ENCODE data around the gene TTYH1. TPM values are rescaled to one million over a fixed set of nuclear protein-coding genes. Genes with fewer than 3 reads are reported as not detected.

TTYH1 gene
- total and polyA plus RNA-seq, 9 of the 15 experiments (the other 6 are each of a cell fraction or from before 2014, with no cell fraction given): 0.08 TPM; not detected in 8

DNA sequence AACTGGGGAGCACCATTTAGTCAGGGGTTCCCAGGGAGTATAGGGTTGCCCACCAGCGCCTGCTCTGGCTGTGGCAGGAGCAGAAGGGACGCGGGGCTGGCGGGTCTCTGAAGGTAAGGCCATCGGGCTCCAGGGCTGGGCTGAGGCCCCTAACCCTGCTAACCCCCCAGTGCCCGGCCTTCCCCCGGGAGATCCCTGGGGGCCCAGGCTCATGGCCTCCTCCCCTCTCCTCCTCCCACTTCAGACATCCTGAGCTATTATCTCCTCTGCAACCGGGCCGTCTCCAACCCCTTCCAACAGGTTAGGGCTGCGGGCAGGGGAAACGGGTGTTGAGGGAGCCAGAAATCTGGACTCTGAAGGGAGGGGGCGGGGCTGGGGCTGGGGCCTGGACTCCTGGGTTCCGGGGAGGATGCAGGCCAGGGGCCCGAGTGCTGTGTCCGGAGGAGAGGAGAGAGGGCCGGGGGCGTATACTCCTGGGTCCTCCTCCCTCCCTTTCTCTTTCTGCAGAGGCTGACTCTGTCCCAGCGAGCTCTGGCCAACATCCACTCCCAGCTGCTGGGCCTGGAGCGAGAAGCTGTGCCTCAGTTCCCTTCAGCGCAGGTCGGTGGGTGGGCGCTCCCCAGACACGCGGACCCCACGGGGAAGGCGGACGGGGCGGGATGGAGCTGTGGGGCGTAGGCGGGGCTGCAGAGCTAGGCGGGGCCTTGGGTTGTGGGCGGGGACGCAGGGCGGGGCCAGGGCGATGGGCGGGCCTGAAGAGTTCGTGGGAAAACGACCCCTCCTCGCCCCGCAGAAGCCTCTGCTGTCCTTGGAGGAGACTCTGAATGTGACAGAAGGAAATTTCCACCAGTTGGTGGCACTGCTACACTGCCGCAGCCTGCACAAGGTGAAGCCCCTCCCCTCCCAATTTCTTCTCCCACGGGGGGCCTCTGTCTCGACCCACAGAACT lies 15.3 kb downstream of the TTYH1 start:
- Histone ChIP-seq H3K9me1 (ENCODE audit: control insufficient read depth, insufficient read depth, low read length) (no peaks in the 10 kb centered on the region), H3K79me2 (ENCODE audit: control insufficient read depth, insufficient read depth, low read length) (no peaks in the 10 kb centered on the region), H3K36me3 (ENCODE audit: control insufficient read depth, insufficient read depth, low read length) (no peaks in the 10 kb centered on the region), H3K4me3 (no peak overlapping the region), H3K9me3 (replicated peaks; ENCODE audit: control insufficient read depth, insufficient read depth, low read depth, low read length) (no peaks in the 10 kb centered on the region), H2AFZ (ENCODE audit: low read depth, low read length) (no peak overlapping the region), H3K27ac (ENCODE audit: extremely low read depth, low read depth, low read length) (no peak overlapping the region), H3K4me1 (replicated peaks in 1 of 2; ENCODE audit: control insufficient read depth in 2 of 2, insufficient read depth in 2 of 2, low read length in 2 of 2) (peaks cover 0 to 33% of the 10 kb centered on the region in 2 experiments; a peak in 2 of 5 replicates), H3K9ac (ENCODE audit: insufficient read depth in 1 of 2, low read depth in 2 of 2, low read length in 2 of 2) (peak overlapping the region in 1 of 2 experiments; percentile 64; a peak in 2 of 4 replicates), H4K20me1 (replicated peaks; ENCODE audit: control insufficient read depth, insufficient read depth, low read length) (peaks cover 5% of the 10 kb centered on the region; the same call in 1 of the 2 replicates), H3K27me3 (ENCODE audit: control insufficient read depth in 2 of 2, insufficient read depth in 2 of 2, low read length in 2 of 2) (peaks cover 8 to 24% of the 10 kb centered on the region in 2 experiments; a peak in 4 of 5 replicates), H3K4me2 (ENCODE audit: insufficient read depth, low read length) (peak overlapping the region; percentile 50; the same call in 1 of the 2 replicates)
- in situ Hi-C loops (cut with MboI): no loop called here
- BruUV-seq (replicated peaks): no TSS peak
- CTCF ChIA-PET (ENCODE audit: low intra/inter-chr PET ratio): interaction anchor here (0.5 kb wide), 1 partner anchor 34 kb away, joined by 3 read pairs; no protein-coding TSS in a partner anchor
- FAIRE-seq: no peak
- WGBS (ENCODE audit: insufficient coverage, low coverage, missing lambda C conversion rate): 0% methylated on average over 26 of the region's 43 CpGs
- intact Hi-C loops (cut with micrococcal nuclease): no loop called here
- POLR2A ChIA-PET: interaction anchor here (0.7 to 2.8 kb wide), 3 partner anchors 9 to 18 kb away, joined by 3 to 14 read pairs (median 5); partner anchors contain the start of gene LENG8
- ATAC-seq: peak; percentile 94
- peak; percentile 63 to 87 (median 82) for DNase-seq (ENCODE audit: extremely low read depth in 1 of 4, low spot score in 3 of 4)
- peak; percentile 70 for TF ChIP-seq POLR2G (IDR thresholded peaks at IDR 0.05; ENCODE audit: low read depth, low read length)
- TF ChIP-seq EGR1 (conservative IDR thresholded peaks at IDR 0.05): peak; percentile 61
- TF ChIP-seq SP1 (CRISPR knock-in tag; IDR thresholded peaks at IDR 0.05): peak; percentile 37; the same call in 1 of the 2 replicates
- TF ChIP-seq FOS (IDR thresholded peaks at IDR 0.05; ENCODE audit: extremely low read depth, insufficient read length): no peak
- no peak for TF ChIP-seq ZNF239 (CRISPR knock-in tag; IDR thresholded peaks at IDR 0.05)
- TF ChIP-seq, protein P1, sequence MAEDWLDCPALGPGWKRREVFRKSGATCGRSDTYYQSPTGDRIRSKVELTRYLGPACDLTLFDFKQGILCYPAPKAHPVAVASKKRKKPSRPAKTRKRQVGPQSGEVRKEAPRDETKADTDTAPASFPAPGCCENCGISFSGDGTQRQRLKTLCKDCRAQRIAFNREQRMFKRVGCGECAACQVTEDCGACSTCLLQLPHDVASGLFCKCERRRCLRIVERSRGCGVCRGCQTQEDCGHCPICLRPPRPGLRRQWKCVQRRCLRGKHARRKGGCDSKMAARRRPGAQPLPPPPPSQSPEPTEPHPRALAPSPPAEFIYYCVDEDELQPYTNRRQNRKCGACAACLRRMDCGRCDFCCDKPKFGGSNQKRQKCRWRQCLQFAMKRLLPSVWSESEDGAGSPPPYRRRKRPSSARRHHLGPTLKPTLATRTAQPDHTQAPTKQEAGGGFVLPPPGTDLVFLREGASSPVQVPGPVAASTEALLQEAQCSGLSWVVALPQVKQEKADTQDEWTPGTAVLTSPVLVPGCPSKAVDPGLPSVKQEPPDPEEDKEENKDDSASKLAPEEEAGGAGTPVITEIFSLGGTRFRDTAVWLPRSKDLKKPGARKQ (CRISPR knock-in tag; IDR thresholded peaks at IDR 0.05): no peak
- no peak for TF ChIP-seq FOXK1 (CRISPR knock-in tag; IDR thresholded peaks at IDR 0.05; ENCODE audit: borderline replicate concordance)
- no peak for TF ChIP-seq ZNF133 (CRISPR knock-in tag; IDR thresholded peaks at IDR 0.05)
- TF ChIP-seq ZBTB7A (IDR thresholded peaks at IDR 0.05; ENCODE audit: borderline replicate concordance, control insufficient read depth, low read depth, low read length): peak; percentile 68; the same call in 1 of the 2 replicates
- no peak for TF ChIP-seq ZNF384 (IDR thresholded peaks at IDR 0.05; ENCODE audit: low read depth, low read length)
- no peak for TF ChIP-seq SRSF9 (IDR thresholded peaks at IDR 0.05; ENCODE audit: borderline replicate concordance, low read depth, low read length)
- TF ChIP-seq, protein P2, sequence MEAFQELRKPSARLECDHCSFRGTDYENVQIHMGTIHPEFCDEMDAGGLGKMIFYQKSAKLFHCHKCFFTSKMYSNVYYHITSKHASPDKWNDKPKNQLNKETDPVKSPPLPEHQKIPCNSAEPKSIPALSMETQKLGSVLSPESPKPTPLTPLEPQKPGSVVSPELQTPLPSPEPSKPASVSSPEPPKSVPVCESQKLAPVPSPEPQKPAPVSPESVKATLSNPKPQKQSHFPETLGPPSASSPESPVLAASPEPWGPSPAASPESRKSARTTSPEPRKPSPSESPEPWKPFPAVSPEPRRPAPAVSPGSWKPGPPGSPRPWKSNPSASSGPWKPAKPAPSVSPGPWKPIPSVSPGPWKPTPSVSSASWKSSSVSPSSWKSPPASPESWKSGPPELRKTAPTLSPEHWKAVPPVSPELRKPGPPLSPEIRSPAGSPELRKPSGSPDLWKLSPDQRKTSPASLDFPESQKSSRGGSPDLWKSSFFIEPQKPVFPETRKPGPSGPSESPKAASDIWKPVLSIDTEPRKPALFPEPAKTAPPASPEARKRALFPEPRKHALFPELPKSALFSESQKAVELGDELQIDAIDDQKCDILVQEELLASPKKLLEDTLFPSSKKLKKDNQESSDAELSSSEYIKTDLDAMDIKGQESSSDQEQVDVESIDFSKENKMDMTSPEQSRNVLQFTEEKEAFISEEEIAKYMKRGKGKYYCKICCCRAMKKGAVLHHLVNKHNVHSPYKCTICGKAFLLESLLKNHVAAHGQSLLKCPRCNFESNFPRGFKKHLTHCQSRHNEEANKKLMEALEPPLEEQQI (IDR thresholded peaks at IDR 0.05): no peak
- TF ChIP-seq, protein P3, sequence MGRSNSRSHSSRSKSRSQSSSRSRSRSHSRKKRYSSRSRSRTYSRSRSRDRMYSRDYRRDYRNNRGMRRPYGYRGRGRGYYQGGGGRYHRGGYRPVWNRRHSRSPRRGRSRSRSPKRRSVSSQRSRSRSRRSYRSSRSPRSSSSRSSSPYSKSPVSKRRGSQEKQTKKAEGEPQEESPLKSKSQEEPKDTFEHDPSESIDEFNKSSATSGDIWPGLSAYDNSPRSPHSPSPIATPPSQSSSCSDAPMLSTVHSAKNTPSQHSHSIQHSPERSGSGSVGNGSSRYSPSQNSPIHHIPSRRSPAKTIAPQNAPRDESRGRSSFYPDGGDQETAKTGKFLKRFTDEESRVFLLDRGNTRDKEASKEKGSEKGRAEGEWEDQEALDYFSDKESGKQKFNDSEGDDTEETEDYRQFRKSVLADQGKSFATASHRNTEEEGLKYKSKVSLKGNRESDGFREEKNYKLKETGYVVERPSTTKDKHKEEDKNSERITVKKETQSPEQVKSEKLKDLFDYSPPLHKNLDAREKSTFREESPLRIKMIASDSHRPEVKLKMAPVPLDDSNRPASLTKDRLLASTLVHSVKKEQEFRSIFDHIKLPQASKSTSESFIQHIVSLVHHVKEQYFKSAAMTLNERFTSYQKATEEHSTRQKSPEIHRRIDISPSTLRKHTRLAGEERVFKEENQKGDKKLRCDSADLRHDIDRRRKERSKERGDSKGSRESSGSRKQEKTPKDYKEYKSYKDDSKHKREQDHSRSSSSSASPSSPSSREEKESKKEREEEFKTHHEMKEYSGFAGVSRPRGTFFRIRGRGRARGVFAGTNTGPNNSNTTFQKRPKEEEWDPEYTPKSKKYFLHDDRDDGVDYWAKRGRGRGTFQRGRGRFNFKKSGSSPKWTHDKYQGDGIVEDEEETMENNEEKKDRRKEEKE (IDR thresholded peaks at IDR 0.05; ENCODE audit: borderline replicate concordance in 1 of 2, control insufficient read depth in 1 of 2, low read depth in 2 of 2, low read length in 1 of 2): no peak

All from K562 (cell line).